Measurements from ENCODE around the gene SEMA3B. TPM values are rescaled to one million over a fixed set of nuclear protein-coding genes. Genes with fewer than 3 reads are reported as not detected.
A peak's percentile ranks its signal among the peaks of the same experiment; 100 is the strongest.

The SEMA3B gene
- polyA plus RNA-seq, 3 donors: 0.56 TPM; not detected in 2

DNA sequence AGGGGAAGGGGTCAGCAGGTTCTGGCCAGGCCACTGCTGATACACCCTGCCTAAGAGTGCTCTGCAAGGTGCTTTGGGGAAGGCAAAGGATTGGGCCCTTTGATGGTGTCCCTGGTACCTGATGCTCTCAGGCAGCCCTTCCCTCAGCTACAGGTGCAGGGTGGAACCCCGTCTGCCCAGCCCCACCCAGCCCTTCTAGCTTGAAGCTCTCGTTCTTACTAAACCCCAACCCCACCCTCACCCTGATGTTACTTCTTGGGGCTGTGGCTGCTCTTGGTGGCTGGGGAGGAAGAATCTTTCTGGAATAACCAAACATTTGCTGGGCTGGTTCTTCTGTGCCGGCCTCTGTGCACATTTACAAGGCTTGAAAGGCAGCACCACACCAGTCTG is 26.6 kb upstream of the SEMA3B start:
- intact Hi-C loops (cut with micrococcal nuclease): no loop called here
- no peak overlapping the region for H2AFZ ChIP-seq (ENCODE audit: insufficient read depth, low read depth, low read length, poor library complexity, severe bottlenecking)
- H3K4me3 ChIP-seq (replicated peaks in 1 of 3; ENCODE audit: low read depth in 2 of 3, low read length in 3 of 3): peak overlapping the region in 2 of 3 experiments; percentile 18 to 73
- H3K4me1 ChIP-seq (ENCODE audit: control insufficient read depth in 1 of 2, insufficient read depth in 2 of 2, low read length in 2 of 2): peaks cover 92 to 94% of the 10 kb centered on the region in 2 donors
- H3K36me3 ChIP-seq (replicated peaks in 1 of 2; ENCODE audit: control insufficient read depth in 1 of 2, insufficient read depth in 2 of 2, low read length in 2 of 2): peaks cover 26 to 30% of the 10 kb centered on the region in 2 donors
- 0% methylated on average over 1 of the region's 3 CpGs for WGBS (ENCODE audit: insufficient coverage)
- H3K4me2 ChIP-seq (replicated peaks; ENCODE audit: extremely low read depth, low read length, poor library complexity, severe bottlenecking): peak overlapping the region; percentile 77
- H3K9me3 ChIP-seq (replicated peaks in 1 of 2; ENCODE audit: control insufficient read depth in 1 of 2, insufficient read depth in 1 of 2, low read length in 2 of 2): no peaks in the 10 kb centered on the region
- no peak for DNase-seq
- H4K20me1 ChIP-seq (ENCODE audit: insufficient read depth, low read length): peaks cover 92% of the 10 kb centered on the region
- Mint-ChIP-seq H3K36me3 (peaks cover 35 to 73% of the 10 kb centered on the region in 2 donors), H3K27me3 (ENCODE audit: low read depth in 3 of 3) (peaks cover 0 to 3% (median 1%) of the 10 kb centered on the region in 3 donors), H3K9me3 (peaks cover 0 to 2% (median 0%) of the 10 kb centered on the region in 7 donors), H3K4me3 (peak overlapping the region; percentile 70 to 84), H3K4me1 (peaks cover 89% of the 10 kb centered on the region), H3K27ac (peak overlapping the region; percentile 96 to 98 (median 98))
- H3K79me2 ChIP-seq (ENCODE audit: insufficient read depth, low read length): peaks cover 100% of the 10 kb centered on the region
- no peaks in the 10 kb centered on the region for H3K27me3 ChIP-seq (ENCODE audit: control insufficient read depth in 2 of 2, insufficient read depth in 2 of 2, low read length in 2 of 2)
- TF ChIP-seq, protein P1, sequence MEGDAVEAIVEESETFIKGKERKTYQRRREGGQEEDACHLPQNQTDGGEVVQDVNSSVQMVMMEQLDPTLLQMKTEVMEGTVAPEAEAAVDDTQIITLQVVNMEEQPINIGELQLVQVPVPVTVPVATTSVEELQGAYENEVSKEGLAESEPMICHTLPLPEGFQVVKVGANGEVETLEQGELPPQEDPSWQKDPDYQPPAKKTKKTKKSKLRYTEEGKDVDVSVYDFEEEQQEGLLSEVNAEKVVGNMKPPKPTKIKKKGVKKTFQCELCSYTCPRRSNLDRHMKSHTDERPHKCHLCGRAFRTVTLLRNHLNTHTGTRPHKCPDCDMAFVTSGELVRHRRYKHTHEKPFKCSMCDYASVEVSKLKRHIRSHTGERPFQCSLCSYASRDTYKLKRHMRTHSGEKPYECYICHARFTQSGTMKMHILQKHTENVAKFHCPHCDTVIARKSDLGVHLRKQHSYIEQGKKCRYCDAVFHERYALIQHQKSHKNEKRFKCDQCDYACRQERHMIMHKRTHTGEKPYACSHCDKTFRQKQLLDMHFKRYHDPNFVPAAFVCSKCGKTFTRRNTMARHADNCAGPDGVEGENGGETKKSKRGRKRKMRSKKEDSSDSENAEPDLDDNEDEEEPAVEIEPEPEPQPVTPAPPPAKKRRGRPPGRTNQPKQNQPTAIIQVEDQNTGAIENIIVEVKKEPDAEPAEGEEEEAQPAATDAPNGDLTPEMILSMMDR (IDR thresholded peaks at IDR 0.05): no peak
- H3K27ac ChIP-seq (ENCODE audit: low read depth in 1 of 2, low read length in 2 of 2): peak overlapping the region; percentile 98 to 100
- peak overlapping the region; percentile 97 for H3K9ac ChIP-seq (ENCODE audit: insufficient read depth, low read length, poor library complexity, severe bottlenecking)

DNA sequence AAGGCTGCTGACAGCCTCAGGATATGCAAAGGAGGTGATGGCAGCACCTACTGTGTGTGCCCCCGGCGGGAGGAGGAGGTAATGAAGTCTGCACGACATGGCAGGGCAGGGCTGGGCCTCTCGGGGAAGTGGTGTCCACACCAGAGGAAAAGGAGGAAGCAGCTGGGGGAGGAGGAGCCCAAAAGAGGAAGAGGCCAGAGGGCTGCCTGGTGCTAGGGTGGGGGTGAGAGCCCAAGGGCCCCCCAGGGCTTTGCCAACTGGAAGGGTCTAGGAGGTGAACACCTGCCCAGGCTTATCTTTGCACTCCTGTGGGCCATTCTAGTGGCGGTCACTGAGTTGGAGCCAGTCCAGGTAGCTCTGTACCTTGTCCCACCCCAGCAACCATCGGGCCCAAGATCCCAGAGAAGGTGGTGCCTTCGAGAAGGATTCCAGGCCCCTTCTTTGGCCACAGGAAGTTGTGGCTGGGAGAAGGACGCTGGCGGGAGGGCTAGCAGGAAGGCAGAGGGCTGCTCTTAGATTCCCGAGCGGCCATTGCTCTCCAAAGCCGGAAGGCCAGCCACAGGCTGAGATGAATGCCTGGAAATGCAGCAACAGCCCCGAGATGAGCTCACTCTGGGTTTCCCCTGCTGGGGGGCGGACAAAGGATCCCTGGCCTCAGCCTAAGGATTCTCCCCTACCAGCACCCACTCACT is 25.9 kb upstream of the SEMA3B start:
- no peaks in the 10 kb centered on the region for H3K27me3 ChIP-seq (ENCODE audit: control insufficient read depth in 2 of 2, insufficient read depth in 2 of 2, low read length in 2 of 2)

More for the DNA sequence above, 25.9 kb upstream of the SEMA3B start:
- Mint-ChIP-seq H3K27me3 (ENCODE audit: low read depth in 3 of 3) (peaks cover 0 to 3% (median 1%) of the 10 kb centered on the region in 3 donors), H3K4me3 (peak overlapping the region; percentile 70 to 84), H3K9me3 (peaks cover 0 to 2% (median 0%) of the 10 kb centered on the region in 7 donors), H3K4me1 (peaks cover 95% of the 10 kb centered on the region), H3K27ac (peak overlapping the region; percentile 96 to 98 (median 98)), H3K36me3 (peaks cover 36 to 78% of the 10 kb centered on the region in 2 donors)
- TF ChIP-seq, protein P1 (IDR thresholded peaks at IDR 0.05): no peak
- peak overlapping the region; percentile 30 to 73 (median 38) for H3K4me3 ChIP-seq (replicated peaks in 1 of 3; ENCODE audit: low read depth in 2 of 3, low read length in 3 of 3)
- under 1% methylated on average over 13 of the region's 14 CpGs for WGBS (ENCODE audit: insufficient coverage)
- peaks cover 92% of the 10 kb centered on the region for H4K20me1 ChIP-seq (ENCODE audit: insufficient read depth, low read length)
- peak overlapping the region; percentile 97 for H3K9ac ChIP-seq (ENCODE audit: insufficient read depth, low read length, poor library complexity, severe bottlenecking)
- peaks cover 32 to 34% of the 10 kb centered on the region in 2 donors for H3K36me3 ChIP-seq (replicated peaks in 1 of 2; ENCODE audit: control insufficient read depth in 1 of 2, insufficient read depth in 2 of 2, low read length in 2 of 2)
- H3K4me1 ChIP-seq (ENCODE audit: control insufficient read depth in 1 of 2, insufficient read depth in 2 of 2, low read length in 2 of 2): peaks cover 98 to 100% of the 10 kb centered on the region in 2 donors
- intact Hi-C loops (cut with micrococcal nuclease): loop anchor here in 1 of 2 donors (1.0 kb wide), 1 partner anchor 9 kb away; no protein-coding TSS in a partner anchor
- peaks cover 100% of the 10 kb centered on the region for H3K79me2 ChIP-seq (ENCODE audit: insufficient read depth, low read length)
- H2AFZ ChIP-seq (ENCODE audit: insufficient read depth, low read depth, low read length, poor library complexity, severe bottlenecking): no peak overlapping the region
- H3K9me3 ChIP-seq (replicated peaks in 1 of 2; ENCODE audit: control insufficient read depth in 1 of 2, insufficient read depth in 1 of 2, low read length in 2 of 2): no peaks in the 10 kb centered on the region
- peak; percentile 94 to 96 (median 94) for DNase-seq
- H3K4me2 ChIP-seq (replicated peaks; ENCODE audit: extremely low read depth, low read length, poor library complexity, severe bottlenecking): peak overlapping the region; percentile 77
- peak overlapping the region; percentile 98 to 100 for H3K27ac ChIP-seq (ENCODE audit: low read depth in 1 of 2, low read length in 2 of 2)

All from CD14-positive monocyte (primary cell).